ENCODE results near the gene TMUB1. TPM values are rescaled to one million over a fixed set of nuclear protein-coding genes. Genes with fewer than 3 reads are reported as not detected.

Gene TMUB1
- total and polyA plus RNA-seq, 4 donors: 32.8 to 104 (median 46.6) TPM

GRCh38 chr7:151080067-151080521, 3.2 kb downstream of the TMUB1 start:
- Histone ChIP-seq H3K27ac (ENCODE audit: low read depth in 1 of 2, low read length in 1 of 2) (peak overlapping the region; percentile 94), H3K4me1 (ENCODE audit: control insufficient read depth in 5 of 5, insufficient read depth in 5 of 5, low read length in 5 of 5) (peaks cover 8 to 46% (median 28%) of the 10 kb centered on the region in 5 donors), H3K9me3 (ENCODE audit: control insufficient read depth in 4 of 4, insufficient read depth in 3 of 4, low read length in 3 of 4) (no peaks in the 10 kb centered on the region), H3K36me3 (ENCODE audit: control insufficient read depth in 4 of 4, insufficient read depth in 4 of 4, low read length in 4 of 4) (peaks cover 5 to 19% (median 14%) of the 10 kb centered on the region in 4 donors), H3K4me3 (peak overlapping the region; percentile 88), H3K9ac (ENCODE audit: insufficient read depth in 1 of 2, low read length in 2 of 2) (peak overlapping the region in 1 of 2 donors; percentile 7), H3K27me3 (ENCODE audit: control insufficient read depth in 3 of 3, insufficient read depth in 3 of 3, low read length in 2 of 3) (no peaks in the 10 kb centered on the region)
- DNase-seq (no peak), ATAC-seq (ENCODE audit: insufficient read depth, low FRiP score) (peak; percentile 1)
- no peak for TF ChIP-seq CTCF (IDR thresholded peaks at IDR 0.05; ENCODE audit: control extremely low read depth, extremely low read depth)
- 1% methylated on average over 31 of the region's 31 CpGs for WGBS, 2 donors

GRCh38 chr7:151079199-151079910, 3.9 kb downstream of the TMUB1 start:
- Histone ChIP-seq H3K27ac (ENCODE audit: low read depth in 1 of 2, low read length in 1 of 2) (no peak overlapping the region), H3K9me3 (ENCODE audit: control insufficient read depth in 4 of 4, insufficient read depth in 3 of 4, low read length in 3 of 4) (no peaks in the 10 kb centered on the region), H3K9ac (ENCODE audit: insufficient read depth in 1 of 2, low read length in 2 of 2) (no peak overlapping the region), H3K36me3 (ENCODE audit: control insufficient read depth in 4 of 4, insufficient read depth in 4 of 4, low read length in 4 of 4) (peaks cover 11 to 25% (median 20%) of the 10 kb centered on the region in 4 donors), H3K4me1 (ENCODE audit: control insufficient read depth in 5 of 5, insufficient read depth in 5 of 5, low read length in 5 of 5) (peaks cover 4 to 43% (median 23%) of the 10 kb centered on the region in 5 donors), H3K27me3 (ENCODE audit: control insufficient read depth in 3 of 3, insufficient read depth in 3 of 3, low read length in 2 of 3) (no peaks in the 10 kb centered on the region), H3K4me3 (no peak overlapping the region)
- TF ChIP-seq CTCF (IDR thresholded peaks at IDR 0.05; ENCODE audit: control extremely low read depth, extremely low read depth): no peak
- WGBS, 2 donors: 78 to 89% methylated on average over 26 to 27 of the region's 27 CpGs
- ATAC-seq (ENCODE audit: insufficient read depth, low FRiP score) (no peak), DNase-seq (peak in 1 of 3 donors; percentile 12)

GRCh38 chr7:151078233-151079040, 4.9 kb downstream of the TMUB1 start:
- DNase-seq (no peak), ATAC-seq (ENCODE audit: insufficient read depth, low FRiP score) (no peak)
- H3K27ac ChIP-seq (ENCODE audit: low read depth in 1 of 2, low read length in 1 of 2): no peak overlapping the region
- no peak overlapping the region for H3K9ac ChIP-seq (ENCODE audit: insufficient read depth in 1 of 2, low read length in 2 of 2)
- WGBS, 2 donors: 61% methylated on average over 22 of the region's 22 CpGs
- H3K4me3 ChIP-seq: no peak overlapping the region
- peaks cover 4 to 39% (median 23%) of the 10 kb centered on the region in 5 donors for H3K4me1 ChIP-seq (ENCODE audit: control insufficient read depth in 5 of 5, insufficient read depth in 5 of 5, low read length in 5 of 5)
- TF ChIP-seq CTCF (IDR thresholded peaks at IDR 0.05; ENCODE audit: control extremely low read depth, extremely low read depth): no peak
- no peaks in the 10 kb centered on the region for H3K9me3 ChIP-seq (ENCODE audit: control insufficient read depth in 4 of 4, insufficient read depth in 3 of 4, low read length in 3 of 4)
- H3K27me3 ChIP-seq (ENCODE audit: control insufficient read depth in 3 of 3, insufficient read depth in 3 of 3, low read length in 2 of 3): no peaks in the 10 kb centered on the region
- H3K36me3 ChIP-seq (ENCODE audit: control insufficient read depth in 4 of 4, insufficient read depth in 4 of 4, low read length in 4 of 4): peaks cover 17 to 32% (median 24%) of the 10 kb centered on the region in 4 donors

Data from lung (tissue), 12 donors.